Heart left ventricle (tissue), 16 donors: ENCODE data around the gene NASP. TPM values are rescaled to one million over a fixed set of nuclear protein-coding genes. Genes with fewer than 3 reads are reported as not detected.

Experiments
- ATAC-seq, 4 donors: fragments of 200-7000 bp; cut with Tn5 transposase; one replicate each; pipeline ENCODE4 v1.9.1; 2020 to 2022; ENCODE audit warnings: moderate library complexity in 4 of 4, mild to moderate bottlenecking in 3 of 4, moderate number of reproducible peaks in 1 of 4
- DNase-seq, 5 donors: peaks; one replicate each; pipeline ENCODE4 v3.0.0-alpha.2; 2020
- H3K27ac ChIP-seq, 12 donors: fragments of 200-600 bp; sonication (generic) in 4 of 12; one replicate each; pipeline versions ENCODE4 v1.5.0 to v1.8.0; 2016 to 2022; ENCODE audit warnings: mild to moderate bottlenecking in 2 of 12
- H3K27me3 ChIP-seq, 9 donors: fragments of 200-600 bp; sonication (generic) in 2 of 9; one replicate each; pipeline versions ENCODE4 v1.5.1 to v1.8.0; 2016 to 2022; ENCODE audit warnings: mild to moderate bottlenecking in 3 of 9
- H3K36me3 ChIP-seq, 9 donors: fragments of 200-600 bp; sonication (generic) in 2 of 9; one replicate each; pipeline versions ENCODE4 v1.5.0 to v1.8.0; 2018 to 2022; ENCODE audit warnings: mild to moderate bottlenecking in 2 of 9
- H3K4me1 ChIP-seq, 12 donors: fragments of 200-600 bp; sonication (generic) in 4 of 12; one replicate each; pipeline versions ENCODE4 v1.5.0 to v1.8.0; 2016 to 2022; ENCODE audit warnings: mild to moderate bottlenecking in 3 of 12
- H3K4me3 ChIP-seq, 12 donors: fragments of 200-600 bp; sonication (generic) in 4 of 12; one replicate each; pipeline versions ENCODE4 v1.5.0 to v1.8.0; 2017 to 2022; ENCODE audit warnings: mild to moderate bottlenecking in 9 of 12, moderate library complexity in 4 of 12
- H3K9me3 ChIP-seq, 12 donors: fragments of 200-600 bp; sonication (generic) in 4 of 12; one replicate each; pipeline versions ENCODE4 v1.5.0 to v1.8.0; 2016 to 2022; ENCODE audit warnings: mild to moderate bottlenecking in 1 of 12
- POLR2A ChIP-seq, 2 donors: fragments of 450-650 bp; IDR thresholded peaks; one replicate each; pipeline ENCODE4 v1.6.1; 2017; ENCODE audit warnings: antibody characterized with exemption in 2 of 2, mild to moderate bottlenecking in 2 of 2, moderate library complexity in 2 of 2
- WGBS, 4 donors: extraction: QIAGEN DNeasy Blood & Tissue Kit in 2 of 4; methylation state at CpG; one replicate each; pipeline versions ENCODE4 v1.1.5 to v1.1.7; 2013 to 2018; 5-methylcytosine and 5-hydroxymethylcytosine counted together
- intact Hi-C, 10 donors: fragments of 100-400 bp; cut with DNase I; formaldehyde crosslinking; loops; one replicate each; pipeline versions ENCODE4 v1.11.1 to v1.14.2; 2022
- polyA plus RNA-seq, 2 donors: library from polyadenylated mRNA; stranded (reverse); fragments of 200-250 nt; gene quantifications; one replicate each; pipeline ENCODE4 v1.2.3, GENCODE V29; 2013
- total RNA-seq, 9 donors: library from RNA; depleted of rRNA in 2 of 9; stranded (reverse); fragments of >200 nt in 2 of 9; fragmentation: NEBNext Ultra II Directional in 3 of 9; extraction: Animal tissue kit (Norgen Biotek cat#: 25700) in 3 of 9; gene quantifications; one replicate each; pipeline versions ENCODE4 v1.1.0 to v1.2.4, GENCODE V29; 2016 to 2023
- TF ChIP-seq, protein P1 (sequence below), 12 donors: fragments of 200-600 bp; sonication (generic) in 4 of 12; IDR thresholded peaks; one replicate each; pipeline versions ENCODE4 v1.5.0 to v1.8.0; 2018 to 2022; ENCODE audit warnings: antibody characterized with exemption in 12 of 12, mild to moderate bottlenecking in 5 of 12
- donor health status: ischemic (EF 13 %, LVEDD 7.1; RV severe dilation, severe dysfunction).
- donor health status: healthy with polysubstance abuse.
- donor health status: DM: no; HTN: yes; CAD: no.
- donor health status: DM: no; HTN: no; CAD: no.
- donor health status: ischemic (EF 25% LVEDD 6.9; RV normal size, moderate dysfunction).
- donor health status: ischemic (EF 25% LVEDD 5.7; RV mildly dilated, moderate dysfunction).
- donor health status: healthy.
- donor health status: DM: yes; HTN: yes; CAD: no.
- donor health status: ischemic (EF 35%, LVEDD 5.7; RV mildly dilated, moderate dysfunction).
- donor health status: nonischemic (EF 11% LVEDD 7.7; RV severe dilation, severe dysfunction).
- donor health status: DM: yes; HTN: yes; CAD: no.
- donor health status: PGD.
- donor health status: ischemic (EF 29% LVEDD 5.4; RV normal size, mild dysfunction).
- donor health status: nonischemic (EF 23%, LVEDD 6.1; RV moderate dilation, normal function).

NASP gene
- total and polyA plus RNA-seq, 11 donors = 24.5 to 86.6 (median 33.9) TPM

DNA sequence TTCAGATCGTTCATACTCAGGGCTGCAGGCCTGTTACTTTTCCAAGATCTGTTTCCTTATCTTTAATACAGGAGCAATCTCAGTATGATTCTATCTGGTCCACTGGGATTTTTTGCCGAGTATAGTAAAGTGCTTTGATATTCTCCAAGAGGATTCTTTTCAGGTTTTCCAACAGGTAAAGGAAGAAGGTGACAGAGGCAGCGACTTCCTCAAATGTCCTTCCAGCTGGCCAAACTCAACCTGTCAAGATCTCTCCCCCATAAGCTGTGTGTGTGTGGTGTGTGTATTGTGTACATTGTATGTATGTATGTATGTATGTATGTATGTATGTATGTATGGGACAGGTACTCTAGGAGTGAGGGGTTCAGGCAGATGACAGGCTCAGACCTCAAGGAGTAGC is 32.2 kb upstream of the NASP start:
- no peaks in the 10 kb centered on the region for H3K9me3 ChIP-seq
- WGBS, 4 donors = 25 to 31% (median 28%) methylated on average over 3 of the region's 3 CpGs
- peaks cover 0 to 29% (median 14%) of the 10 kb centered on the region in 12 donors for H3K4me1 ChIP-seq
- H3K4me3 ChIP-seq = peak overlapping the region in 11 of 12 donors; percentile 53 to 87 (median 74)
- intact Hi-C loops = loop anchor here in 3 of 10 donors (2.0 to 5.0 kb wide), 3 partner anchors 29 to 34 kb away; partner anchors contain the start of gene PRDX1 (in 1 of the 3)
- no peaks in the 10 kb centered on the region for H3K27me3 ChIP-seq
- DNase-seq = no peak
- peaks cover 0 to 40% (median 6%) of the 10 kb centered on the region in 9 donors for H3K36me3 ChIP-seq
- no peak for ATAC-seq
- peak overlapping the region in 5 of 12 donors; percentile 75 to 92 (median 87) for H3K27ac ChIP-seq
- TF ChIP-seq, protein P1, sequence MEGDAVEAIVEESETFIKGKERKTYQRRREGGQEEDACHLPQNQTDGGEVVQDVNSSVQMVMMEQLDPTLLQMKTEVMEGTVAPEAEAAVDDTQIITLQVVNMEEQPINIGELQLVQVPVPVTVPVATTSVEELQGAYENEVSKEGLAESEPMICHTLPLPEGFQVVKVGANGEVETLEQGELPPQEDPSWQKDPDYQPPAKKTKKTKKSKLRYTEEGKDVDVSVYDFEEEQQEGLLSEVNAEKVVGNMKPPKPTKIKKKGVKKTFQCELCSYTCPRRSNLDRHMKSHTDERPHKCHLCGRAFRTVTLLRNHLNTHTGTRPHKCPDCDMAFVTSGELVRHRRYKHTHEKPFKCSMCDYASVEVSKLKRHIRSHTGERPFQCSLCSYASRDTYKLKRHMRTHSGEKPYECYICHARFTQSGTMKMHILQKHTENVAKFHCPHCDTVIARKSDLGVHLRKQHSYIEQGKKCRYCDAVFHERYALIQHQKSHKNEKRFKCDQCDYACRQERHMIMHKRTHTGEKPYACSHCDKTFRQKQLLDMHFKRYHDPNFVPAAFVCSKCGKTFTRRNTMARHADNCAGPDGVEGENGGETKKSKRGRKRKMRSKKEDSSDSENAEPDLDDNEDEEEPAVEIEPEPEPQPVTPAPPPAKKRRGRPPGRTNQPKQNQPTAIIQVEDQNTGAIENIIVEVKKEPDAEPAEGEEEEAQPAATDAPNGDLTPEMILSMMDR (IDR thresholded peaks at IDR 0.05) = no peak

DNA sequence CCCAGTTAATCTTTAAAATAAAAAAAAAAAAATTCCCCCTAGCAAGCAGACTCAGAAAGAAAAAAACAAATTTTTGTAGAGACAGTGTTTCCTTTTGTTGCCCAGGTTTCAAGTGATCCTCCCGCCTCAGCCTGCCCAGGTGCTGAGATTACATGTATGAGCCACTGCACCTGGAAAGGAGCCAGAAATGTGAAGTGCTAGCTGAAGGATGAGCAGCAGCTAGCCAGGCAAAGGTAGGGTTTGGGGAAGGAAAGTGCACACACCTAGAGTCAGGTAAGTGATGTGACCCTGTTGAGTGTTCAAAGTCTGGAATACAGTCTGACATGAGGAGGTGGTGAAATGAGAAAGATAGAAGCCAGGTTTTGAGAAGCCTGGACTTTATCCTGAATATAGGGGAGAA is 31.5 kb upstream of the NASP start:
- H3K36me3 ChIP-seq = peaks cover 0 to 41% (median 6%) of the 10 kb centered on the region in 9 donors

DNA sequence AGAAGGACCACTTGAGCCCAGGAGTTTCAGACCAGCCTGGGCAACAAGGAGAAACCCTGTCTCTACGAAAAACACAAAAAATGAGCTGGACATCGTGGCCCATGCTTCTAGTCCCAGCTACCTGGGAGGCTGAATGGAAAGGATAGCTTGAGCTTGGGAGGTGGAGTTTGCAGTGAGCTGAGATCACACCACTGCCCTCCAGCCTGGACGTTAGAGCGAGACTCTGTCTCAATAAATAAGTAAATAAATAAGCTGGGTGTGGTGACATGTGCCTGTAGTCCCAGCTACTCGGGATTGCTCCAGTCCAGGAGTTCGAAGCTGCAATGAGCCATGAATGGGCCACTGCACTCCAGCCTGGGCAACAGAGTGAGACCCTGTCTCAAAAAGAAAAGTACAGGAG is 29.6 kb upstream of the NASP start:
- Histone ChIP-seq H3K4me1 (peaks cover 0 to 37% (median 16%) of the 10 kb centered on the region in 12 donors), H3K36me3 (peaks cover 0 to 46% (median 6%) of the 10 kb centered on the region in 9 donors), H3K4me3 (no peak overlapping the region), H3K27me3 (no peaks in the 10 kb centered on the region), H3K9me3 (no peaks in the 10 kb centered on the region), H3K27ac (no peak overlapping the region)
- TF ChIP-seq, protein P1 (IDR thresholded peaks at IDR 0.05) = no peak
- TF ChIP-seq POLR2A (IDR thresholded peaks at IDR 0.05) = no peak
- DNase-seq = no peak
- 85 to 92% (median 89%) methylated on average over 6 of the region's 6 CpGs for WGBS, 4 donors
- ATAC-seq = no peak
- intact Hi-C loops = loop anchor here in 1 of 10 donors (5.0 kb wide), 1 partner anchor 37 kb away; no protein-coding TSS in a partner anchor

More for the DNA sequence above, 31.5 kb upstream of the NASP start:
- peak overlapping the region in 4 of 12 donors; percentile 73 to 87 (median 76) for H3K4me3 ChIP-seq
- no peaks in the 10 kb centered on the region for H3K27me3 ChIP-seq
- no peak for DNase-seq
- H3K27ac ChIP-seq = no peak overlapping the region
- no peaks in the 10 kb centered on the region for H3K9me3 ChIP-seq
- H3K4me1 ChIP-seq = peaks cover 0 to 34% (median 15%) of the 10 kb centered on the region in 12 donors
- intact Hi-C loops = loop anchor here in 1 of 10 donors (5.0 kb wide), 1 partner anchor 35 kb away; no protein-coding TSS in a partner anchor
- TF ChIP-seq, protein P1 (IDR thresholded peaks at IDR 0.05) = no peak
- no peak for TF ChIP-seq POLR2A (IDR thresholded peaks at IDR 0.05)
- ATAC-seq = no peak
- WGBS, 4 donors = 70 to 77% (median 75%) methylated on average over 1 of the region's 1 CpG

DNA sequence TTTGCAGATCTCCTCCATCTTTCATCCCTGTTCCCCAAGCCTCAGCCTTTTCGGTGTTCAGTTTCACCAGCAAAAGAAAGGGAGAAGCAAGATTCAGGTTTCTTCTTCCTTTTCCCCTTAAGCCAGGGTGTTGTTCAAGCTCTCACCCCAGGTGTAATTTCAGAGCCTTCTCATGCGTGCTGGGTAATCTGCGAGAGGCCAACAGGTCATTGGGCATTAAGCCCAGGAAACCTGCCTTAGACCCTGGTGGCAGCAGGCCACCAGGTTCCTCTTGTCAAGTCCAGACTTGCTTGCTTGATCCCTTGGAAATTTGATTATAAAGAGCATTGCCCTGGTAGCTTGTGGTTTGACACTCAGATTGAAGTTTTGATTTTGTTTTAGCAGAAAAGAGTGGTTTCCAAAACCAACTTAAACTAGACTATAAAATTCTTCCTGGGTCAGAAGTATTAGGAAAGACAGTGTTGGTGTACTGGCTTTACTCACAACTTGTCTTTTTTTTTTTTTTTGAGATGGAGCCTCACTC is 26.4 kb upstream of the NASP start:
- TF ChIP-seq POLR2A (IDR thresholded peaks at IDR 0.05) = no peak
- TF ChIP-seq, protein P1 (IDR thresholded peaks at IDR 0.05) = no peak
- Histone ChIP-seq H3K9me3 (no peaks in the 10 kb centered on the region), H3K4me1 (peaks cover 0 to 16% (median 2%) of the 10 kb centered on the region in 12 donors), H3K27me3 (no peaks in the 10 kb centered on the region), H3K27ac (peak overlapping the region in 1 of 12 donors; percentile 27), H3K36me3 (peaks cover 0 to 65% (median 17%) of the 10 kb centered on the region in 9 donors), H3K4me3 (no peak overlapping the region)
- no peak for DNase-seq
- intact Hi-C loops = loop anchor here in 2 of 10 donors (5.0 kb wide), 2 partner anchors 40 to 200 kb away; no protein-coding TSS in a partner anchor
- 46 to 72% (median 61%) methylated on average over 3 of the region's 3 CpGs for WGBS, 4 donors
- ATAC-seq = no peak
